Smooth muscle cell (in vitro differentiated cells): ENCODE results near the gene GRK6. TPM values are rescaled to one million over a fixed set of nuclear protein-coding genes. Genes with fewer than 3 reads are reported as not detected.

ENCODE experiments used
- DNase-seq: peaks from one replicate; lab custom pipeline; 2025; ENCODE audit not compliant: unreplicated experiment; lab: John Stamatoyannopoulos, UW
- H2AFZ ChIP-seq: fragments of 200-600 bp; sonication (generic); 2 replicates; pipeline ENCODE4 v1.6.0; 2016; ENCODE audit warnings: antibody characterized with exemption, low read depth, mild to moderate bottlenecking
- H3F3A ChIP-seq: fragments of 200-600 bp; sonication (generic); 2 replicates; pipeline ENCODE4 v1.6.0; 2017; ENCODE audit warnings: antibody characterized with exemption, low read depth
- H3K27ac ChIP-seq: fragments of 200-600 bp; sonication (generic); 2 replicates; pipeline ENCODE4 v1.5.1; 2016; ENCODE audit warnings: low read depth, mild to moderate bottlenecking
- H3K27me3 ChIP-seq: fragments of 200-600 bp; sonication (generic); 2 replicates; pipeline ENCODE4 v1.6.1; 2016; ENCODE audit warnings: low read depth, mild to moderate bottlenecking
- H3K36me3 ChIP-seq: fragments of 200-600 bp; sonication (generic); 2 replicates; pipeline ENCODE4 v1.5.1; 2016; ENCODE audit warnings: low read depth
- H3K4me1 ChIP-seq: fragments of 200-600 bp; sonication (generic); 2 replicates; pipeline ENCODE4 v1.5.1; 2016; ENCODE audit warnings: low read depth
- H3K4me2 ChIP-seq: fragments of 200-600 bp; sonication (generic); 2 replicates; pipeline ENCODE4 v1.6.0; 2016; ENCODE audit warnings: mild to moderate bottlenecking
- H3K4me3 ChIP-seq: fragments of 200-600 bp; sonication (generic); 2 replicates; pipeline ENCODE4 v1.5.1; 2016; ENCODE audit warnings: mild to moderate bottlenecking
- H3K79me2 ChIP-seq: fragments of 200-600 bp; sonication (generic); 2 replicates; pipeline ENCODE4 v1.6.0; 2016; ENCODE audit warnings: low read depth, mild to moderate bottlenecking
- H3K9ac ChIP-seq: fragments of 200-600 bp; sonication (generic); 2 replicates; pipeline ENCODE4 v1.6.0; 2016; ENCODE audit warnings: low read depth
- H3K9me3 ChIP-seq: fragments of 200-600 bp; sonication (generic); replicated peaks from 2 replicates; pipeline ENCODE4 v1.5.1; 2016; ENCODE audit warnings: low read depth
- H4K20me1 ChIP-seq: fragments of 200-600 bp; sonication (generic); 2 replicates; pipeline ENCODE4 v1.6.0; 2016; ENCODE audit warnings: low read depth
- CTCF ChIP-seq: fragments of 200-600 bp; sonication (generic); IDR thresholded peaks from 2 replicates; pipeline ENCODE4 v1.5.1; 2017; ENCODE audit warnings: borderline replicate concordance, mild to moderate bottlenecking, antibody characterized with exemption; ENCODE audit not compliant: insufficient read depth, poor library complexity, severe bottlenecking
- WGBS: methylation state at CpG from one replicate; pipeline ENCODE4 v1.1.7; 2016; ENCODE audit warnings: low lambda C conversion rate; 5-methylcytosine and 5-hydroxymethylcytosine counted together
- polyA plus RNA-seq: library from polyadenylated mRNA; unstranded; fragments of >200 nt; fragmentation: Nextera tagmentation; extraction: Ambion mirVana; gene quantifications from 2 replicates; pipeline ENCODE4 v1.2.1, GENCODE V29; 2016
- total RNA-seq: library from RNA; depleted of rRNA; stranded (reverse); fragments of >200 nt; gene quantifications from 2 replicates; pipeline ENCODE4 v1.2.3, GENCODE V29; 2014

The GRK6 gene
- total and polyA plus RNA-seq, 2 experiments from 2014 or later = 20.8 to 28.5 TPM

- Histone ChIP-seq H3K27ac (peak overlapping the region; percentile 68), H3K4me2 (peak overlapping the region; percentile 98), H2AFZ (no peak overlapping the region), H3K9me3 (no peaks in the 10 kb centered on the region), H4K20me1 (peaks cover 61% of the 10 kb centered on the region), H3K4me3 (peak overlapping the region; percentile 89), H3K36me3 (no peaks in the 10 kb centered on the region), H3K79me2 (peaks cover 50% of the 10 kb centered on the region), H3K4me1 (peaks cover 27% of the 10 kb centered on the region), H3F3A (peaks cover 26% of the 10 kb centered on the region), H3K9ac (peak overlapping the region; percentile 91), H3K27me3 (no peaks in the 10 kb centered on the region)
- DNase-seq = no peak
- TF ChIP-seq CTCF = no peak
- 54% methylated on average over 13 of the region's 14 CpGs for WGBS
Measured at GRCh38 chr5:177471610-177472356, 45.3 kb downstream of the GRK6 start.

- no peak for DNase-seq
- H3K27me3 ChIP-seq = no peaks in the 10 kb centered on the region
- H3K4me1 ChIP-seq = peaks cover 27% of the 10 kb centered on the region
- H3K9ac ChIP-seq = peak overlapping the region; percentile 91
- TF ChIP-seq CTCF = no peak
- peak overlapping the region; percentile 89 for H3K4me3 ChIP-seq
- peaks cover 50% of the 10 kb centered on the region for H3K79me2 ChIP-seq
- H3K36me3 ChIP-seq = no peaks in the 10 kb centered on the region
- peaks cover 29% of the 10 kb centered on the region for H3F3A ChIP-seq
- H3K27ac ChIP-seq = peak overlapping the region; percentile 74
- no peaks in the 10 kb centered on the region for H3K9me3 ChIP-seq
- no peak overlapping the region for H2AFZ ChIP-seq
- 2% methylated on average over 20 of the region's 93 CpGs for WGBS
- peaks cover 51% of the 10 kb centered on the region for H4K20me1 ChIP-seq
- peak overlapping the region; percentile 98 for H3K4me2 ChIP-seq
Measured at GRCh38 chr5:177472460-177473442, 46.3 kb downstream of the GRK6 start.

- no peaks in the 10 kb centered on the region for H3K27me3 ChIP-seq
- no peak for DNase-seq
- no peak within 1 kb of the TSS for H2AFZ ChIP-seq
- H3K4me3 ChIP-seq = peak within 1 kb of the TSS; percentile 89
- H3F3A ChIP-seq = peaks cover 29% of the 10 kb centered on the region
- peaks cover 45% of the 10 kb centered on the region for H3K79me2 ChIP-seq
- peak within 1 kb of the TSS; percentile 91 for H3K9ac ChIP-seq
- H3K4me2 ChIP-seq = peak within 1 kb of the TSS; percentile 98
- peaks cover 44% of the 10 kb centered on the region for H4K20me1 ChIP-seq
- 0% methylated on average over 23 of the region's 69 CpGs for WGBS
- no peak for TF ChIP-seq CTCF
- peak within 1 kb of the TSS; percentile 74 for H3K27ac ChIP-seq
- H3K9me3 ChIP-seq = no peaks in the 10 kb centered on the region
- no peaks in the 10 kb centered on the region for H3K36me3 ChIP-seq
- H3K4me1 ChIP-seq = peaks cover 27% of the 10 kb centered on the region
Measured at GRCh38 chr5:177473443-177474001, 47.0 kb downstream of the GRK6 start, which contains the start of gene DBN1. Gene DBN1, minus strand, starts transcription at chr5:177473634. Its CDS starts 113 bp downstream, at chr5:177473521.
